Transverse colon (tissue), 4 donors: Measurements from ENCODE around the gene TSPO2. TPM values are rescaled to one million over a fixed set of nuclear protein-coding genes. Genes with fewer than 3 reads are reported as not detected.

Experiments
- DNase-seq: peaks from one replicate; pipeline ENCODE4 v3.0.0-alpha.2; 2019
- H3K27ac ChIP-seq, 4 donors: fragments of 200-600 bp; sonication (generic); 2 replicates each; pipeline ENCODE4 v1.5.1; 2016 to 2018; ENCODE audit warnings: inconsistent platforms in 4 of 4
- H3K27me3 ChIP-seq: fragments of 200-600 bp; sonication (generic); 2 replicates; pipeline ENCODE4 v1.5.1; 2017; ENCODE audit warnings: inconsistent platforms
- H3K36me3 ChIP-seq, 4 donors: fragments of 200-600 bp; sonication (generic); 2 replicates each; pipeline ENCODE4 v1.5.1; 2017 to 2019; ENCODE audit warnings: inconsistent platforms in 4 of 4
- H3K4me1 ChIP-seq, 4 donors: fragments of 200-600 bp; sonication (generic); 2 replicates each; pipeline ENCODE4 v1.5.1; 2017 to 2020; ENCODE audit warnings: inconsistent platforms in 4 of 4
- H3K4me3 ChIP-seq, 4 donors: fragments of 200-600 bp; sonication (generic); 1 replicate in 1 of 4; 2 replicates in 3 of 4; pipeline versions ENCODE4 v1.5.1 to v1.6.1; 2017 to 2019; ENCODE audit warnings: inconsistent platforms in 4 of 4
- H3K9me3 ChIP-seq, 2 donors: fragments of 200-600 bp; sonication (generic); 2 replicates each; pipeline ENCODE4 v1.5.1; 2017 to 2019; ENCODE audit warnings: inconsistent platforms in 2 of 2
- CTCF ChIP-seq, 5 experiments: fragments of 200-600 bp in 3 of 5; fragments of 450-650 bp in 2 of 5; sonication (generic) in 3 of 5; IDR thresholded peaks; 1 replicate in 2 of 5; 2 replicates in 3 of 5; pipeline ENCODE4 v1.5.1; 2016 to 2017; ENCODE audit warnings: antibody characterized with exemption in 5 of 5, inconsistent platforms in 3 of 5, mild to moderate bottlenecking in 2 of 5, moderate library complexity in 1 of 5
- EP300 ChIP-seq: sonication (generic); formaldehyde crosslinking; IDR thresholded peaks from one replicate; pipeline ENCODE4 v1.6.1; 2017; ENCODE audit warnings: antibody characterized with exemption, low read depth
- POLR2A ChIP-seq: fragments of 450-650 bp; IDR thresholded peaks from one replicate; pipeline ENCODE4 v1.6.1; 2016; ENCODE audit warnings: antibody characterized with exemption, mild to moderate bottlenecking, moderate library complexity
- POLR2AphosphoS5 ChIP-seq, 3 donors: sonication (generic); formaldehyde crosslinking; IDR thresholded peaks; one replicate each; pipeline ENCODE4 v1.6.1; 2016; ENCODE audit warnings: antibody characterized with exemption in 3 of 3
- WGBS, 2 donors: methylation state at CpG; one replicate each; pipeline ENCODE4 v1.1.5; 2018; ENCODE audit warnings: low coverage in 1 of 2; 5-methylcytosine and 5-hydroxymethylcytosine counted together
- in situ Hi-C, 4 donors: fragments of 200-750 bp; cut with MboI; loops; one replicate each; pipeline versions ENCODE4 v1.15.0 to v1.15.1; 2017; ENCODE audit warnings: low sequenced_read_pairs in 3 of 4, low pct_ligation_motif_present in 1 of 4, low pct_unique_long_range_greater_than_20kb in 1 of 4
- intact Hi-C: fragments of 100-400 bp; cut with DNase I; formaldehyde crosslinking; loops from one replicate; pipeline ENCODE4 v1.15.1; 2023; ENCODE audit warnings: low total_unique reads
- total RNA-seq, 4 donors: library from RNA; depleted of rRNA; stranded (reverse); fragments of >200 nt; gene quantifications; one replicate each; pipeline ENCODE4 v1.1.0, GENCODE V29; 2016

The TSPO2 gene
- total RNA-seq, 4 donors from 2014 or later, result not detected

GRCh38 chr6:41066867-41067304 is 24.6 kb downstream of the TSPO2 start:
- Histone ChIP-seq H3K36me3 (peaks cover 0 to 13% (median 3%) of the 10 kb centered on the region in 4 donors), H3K27me3 (no peaks in the 10 kb centered on the region), H3K27ac (peak overlapping the region in 2 of 4 donors; percentile 66 to 70), H3K4me3 (no peak overlapping the region), H3K9me3 (no peaks in the 10 kb centered on the region), H3K4me1 (peaks cover 9 to 54% (median 33%) of the 10 kb centered on the region in 4 donors)
- intact Hi-C loops, result loop anchor here (5.0 kb wide), 1 partner anchor 60 kb away; no protein-coding TSS in a partner anchor
- TF ChIP-seq POLR2AphosphoS5 (IDR thresholded peaks at IDR 0.05), result no peak
- TF ChIP-seq EP300, result no peak
- TF ChIP-seq POLR2A, result no peak
- peak; percentile 83 to 89 (median 87) for TF ChIP-seq CTCF (IDR thresholded peaks at IDR 0.05)
- peak; percentile 83 for DNase-seq
- 0 to 28% methylated on average over 1 to 3 of the region's 3 CpGs for WGBS, 2 donors
- in situ Hi-C loops, result no loop called here

- Histone ChIP-seq H3K4me3 (peak overlapping the region; percentile 59 to 95 (median 85)), H3K27me3 (no peaks in the 10 kb centered on the region), H3K36me3 (peaks cover 0 to 9% (median 3%) of the 10 kb centered on the region in 4 donors), H3K4me1 (peaks cover 18 to 46% (median 31%) of the 10 kb centered on the region in 4 donors), H3K27ac (peak overlapping the region; percentile 98 to 100 (median 99)), H3K9me3 (no peaks in the 10 kb centered on the region)
- DNase-seq, result peak; percentile 86
- no peak for TF ChIP-seq POLR2A
- peak in 2 of 3 donors; percentile 90 to 92 for TF ChIP-seq POLR2AphosphoS5 (IDR thresholded peaks at IDR 0.05)
- no peak for TF ChIP-seq CTCF (IDR thresholded peaks at IDR 0.05)
- TF ChIP-seq EP300, result no peak
- in situ Hi-C loops (no loop called here), intact Hi-C loops (no loop called here)
- WGBS, 2 donors, result 1 to 2% methylated on average over 14 to 16 of the region's 16 CpGs
These were observed 29.2 kb downstream of the TSPO2 start for GRCh38 chr6:41071501-41071922.

GRCh38 chr6:41071923-41072835 is 29.9 kb downstream of the TSPO2 start, which contains the start of gene OARD1:
Gene OARD1, minus strand, starts transcription at chr6:41072356. Its CDS starts 722 bp downstream, at chr6:41071634.
- intact Hi-C loops, result no loop called here
- Histone ChIP-seq H3K36me3 (peaks cover 0 to 9% (median 3%) of the 10 kb centered on the region in 4 donors), H3K27ac (peak within 1 kb of the TSS; percentile 98 to 100 (median 99)), H3K4me3 (peak within 1 kb of the TSS; percentile 75 to 95 (median 85)), H3K9me3 (no peaks in the 10 kb centered on the region), H3K27me3 (no peaks in the 10 kb centered on the region), H3K4me1 (peaks cover 18 to 46% (median 30%) of the 10 kb centered on the region in 4 donors)
- TF ChIP-seq EP300, result peak; percentile 26
- peak; percentile 92 for TF ChIP-seq POLR2A
- peak in 1 of 5 experiments; percentile 18 for TF ChIP-seq CTCF (IDR thresholded peaks at IDR 0.05)
- TF ChIP-seq POLR2AphosphoS5 (IDR thresholded peaks at IDR 0.05), result peak; percentile 56 to 79 (median 69)
- in situ Hi-C loops, result no loop called here
- peak; percentile 99 for DNase-seq
- WGBS, 2 donors, result 0% methylated on average over 1 to 56 of the region's 63 CpGs

GRCh38 chr6:41072836-41073202 is 30.6 kb downstream of the TSPO2 start, which contains the start of gene NFYA:
Gene NFYA, plus strand, starts transcription at chr6:41072974. Its CDS starts 6,116 bp downstream, at chr6:41079090.
- intact Hi-C loops (no loop called here), in situ Hi-C loops (no loop called here)
- H3K27ac ChIP-seq, result peak within 1 kb of the TSS; percentile 98 to 100 (median 99)
- no peaks in the 10 kb centered on the region for H3K27me3 ChIP-seq
- peak within 1 kb of the TSS; percentile 75 to 95 (median 85) for H3K4me3 ChIP-seq
- peak in 2 of 3 donors; percentile 57 to 85 for TF ChIP-seq POLR2AphosphoS5 (IDR thresholded peaks at IDR 0.05)
- peak; percentile 43 for TF ChIP-seq POLR2A
- TF ChIP-seq EP300, result no peak
- no peak for TF ChIP-seq CTCF (IDR thresholded peaks at IDR 0.05)
- peaks cover 18 to 53% (median 36%) of the 10 kb centered on the region in 4 donors for H3K4me1 ChIP-seq
- no peaks in the 10 kb centered on the region for H3K9me3 ChIP-seq
- 0% methylated on average over 37 of the region's 37 CpGs; no CpG with 5 or more reads in 1 of the 2 donors for WGBS, 2 donors
- DNase-seq, result peak; percentile 100
- peaks cover 0 to 9% (median 3%) of the 10 kb centered on the region in 4 donors for H3K36me3 ChIP-seq
